ENCODE measurements around the gene IGFBP5. TPM values are rescaled to one million over a fixed set of nuclear protein-coding genes. Genes with fewer than 3 reads are reported as not detected.

Gene IGFBP5
- total RNA-seq, 2 donors from 2014 or later = not detected

GRCh38 chr2:216676630-216677029 lies 18.7 kb downstream of the IGFBP5 start:
- H3K9me3 ChIP-seq (ENCODE audit: control insufficient read depth, low read length, poor library complexity, severe bottlenecking) = no peaks in the 10 kb centered on the region
- Mint-ChIP-seq H3K27ac (no peak overlapping the region), H3K4me1 (peaks cover 5% of the 10 kb centered on the region), H3K27me3 (peaks cover 66% of the 10 kb centered on the region), H3K4me3 (no peak overlapping the region), H3K36me3 (ENCODE audit: low read depth) (no peaks in the 10 kb centered on the region)
- no peak for DNase-seq
- ATAC-seq = no peak

- H3K36me3 Mint-ChIP-seq (ENCODE audit: low read depth) = no peaks in the 10 kb centered on the region
- ATAC-seq (no peak), DNase-seq (no peak)
- H3K27me3 Mint-ChIP-seq = peaks cover 64% of the 10 kb centered on the region
- H3K27ac Mint-ChIP-seq = no peak overlapping the region
- H3K4me1 Mint-ChIP-seq = peaks cover 5% of the 10 kb centered on the region
- H3K4me3 Mint-ChIP-seq = no peak overlapping the region
- no peaks in the 10 kb centered on the region for H3K9me3 ChIP-seq (ENCODE audit: control insufficient read depth, low read length, poor library complexity, severe bottlenecking)
Measured at GRCh38 chr2:216674376-216674775, 21.0 kb downstream of the IGFBP5 start.

- ATAC-seq (no peak), DNase-seq (no peak)
- Mint-ChIP-seq H3K36me3 (ENCODE audit: low read depth) (no peaks in the 10 kb centered on the region), H3K27me3 (peaks cover 64% of the 10 kb centered on the region), H3K27ac (no peak overlapping the region), H3K4me1 (no peaks in the 10 kb centered on the region), H3K4me3 (no peak overlapping the region)
- H3K9me3 ChIP-seq (ENCODE audit: control insufficient read depth, low read length, poor library complexity, severe bottlenecking) = no peaks in the 10 kb centered on the region
Measured at GRCh38 chr2:216673609-216674008, 21.7 kb downstream of the IGFBP5 start.

GRCh38 chr2:216673021-216673420 lies 22.3 kb downstream of the IGFBP5 start:
- H3K9me3 ChIP-seq (ENCODE audit: control insufficient read depth, low read length, poor library complexity, severe bottlenecking) = no peaks in the 10 kb centered on the region
- Mint-ChIP-seq H3K36me3 (ENCODE audit: low read depth) (no peaks in the 10 kb centered on the region), H3K27me3 (peaks cover 67% of the 10 kb centered on the region), H3K27ac (no peak overlapping the region), H3K4me1 (no peaks in the 10 kb centered on the region), H3K4me3 (no peak overlapping the region)
- DNase-seq = no peak
- no peak for ATAC-seq

- Mint-ChIP-seq H3K4me1 (no peaks in the 10 kb centered on the region), H3K27me3 (peaks cover 67% of the 10 kb centered on the region), H3K4me3 (no peak overlapping the region), H3K36me3 (ENCODE audit: low read depth) (no peaks in the 10 kb centered on the region), H3K27ac (no peak overlapping the region)
- no peak for DNase-seq
- ATAC-seq = no peak
- no peaks in the 10 kb centered on the region for H3K9me3 ChIP-seq (ENCODE audit: control insufficient read depth, low read length, poor library complexity, severe bottlenecking)
Measured at GRCh38 chr2:216672466-216672865, 22.9 kb downstream of the IGFBP5 start.

GRCh38 chr2:216671791-216672343 lies 23.5 kb downstream of the IGFBP5 start:
- H3K36me3 Mint-ChIP-seq (ENCODE audit: low read depth) = no peaks in the 10 kb centered on the region
- no peaks in the 10 kb centered on the region for H3K4me1 Mint-ChIP-seq
- H3K27me3 Mint-ChIP-seq = peaks cover 63% of the 10 kb centered on the region
- no peaks in the 10 kb centered on the region for H3K9me3 ChIP-seq (ENCODE audit: control insufficient read depth, low read length, poor library complexity, severe bottlenecking)
- H3K27ac Mint-ChIP-seq = no peak overlapping the region
- ATAC-seq (no peak), DNase-seq (no peak)
- no peak overlapping the region for H3K4me3 Mint-ChIP-seq

GRCh38 chr2:216671081-216671411 lies 24.3 kb downstream of the IGFBP5 start:
- DNase-seq = no peak
- Mint-ChIP-seq H3K4me3 (no peak overlapping the region), H3K27ac (no peak overlapping the region), H3K36me3 (ENCODE audit: low read depth) (no peaks in the 10 kb centered on the region), H3K27me3 (peaks cover 65% of the 10 kb centered on the region), H3K4me1 (no peaks in the 10 kb centered on the region)
- ATAC-seq = no peak
- H3K9me3 ChIP-seq (ENCODE audit: control insufficient read depth, low read length, poor library complexity, severe bottlenecking) = no peaks in the 10 kb centered on the region

- no peak for ATAC-seq
- Mint-ChIP-seq H3K27me3 (peaks cover 59% of the 10 kb centered on the region), H3K4me1 (no peaks in the 10 kb centered on the region), H3K27ac (no peak overlapping the region), H3K36me3 (ENCODE audit: low read depth) (no peaks in the 10 kb centered on the region), H3K4me3 (no peak overlapping the region)
- no peaks in the 10 kb centered on the region for H3K9me3 ChIP-seq (ENCODE audit: control insufficient read depth, low read length, poor library complexity, severe bottlenecking)
- DNase-seq = no peak
Measured at GRCh38 chr2:216670266-216671080, 24.9 kb downstream of the IGFBP5 start.

GRCh38 chr2:216666461-216667233 lies 28.7 kb downstream of the IGFBP5 start:
- Mint-ChIP-seq H3K27me3 (peaks cover 54% of the 10 kb centered on the region), H3K4me1 (no peaks in the 10 kb centered on the region), H3K36me3 (ENCODE audit: low read depth) (no peaks in the 10 kb centered on the region), H3K4me3 (no peak overlapping the region), H3K27ac (no peak overlapping the region)
- peak; percentile 88 for ATAC-seq
- no peaks in the 10 kb centered on the region for H3K9me3 ChIP-seq (ENCODE audit: control insufficient read depth, low read length, poor library complexity, severe bottlenecking)
- DNase-seq = peak; percentile 18 to 52 (median 45)

GRCh38 chr2:216665717-216666116 lies 29.6 kb downstream of the IGFBP5 start:
- DNase-seq = no peak
- no peaks in the 10 kb centered on the region for H3K9me3 ChIP-seq (ENCODE audit: control insufficient read depth, low read length, poor library complexity, severe bottlenecking)
- H3K36me3 Mint-ChIP-seq (ENCODE audit: low read depth) = no peaks in the 10 kb centered on the region
- no peak for ATAC-seq
- H3K4me3 Mint-ChIP-seq = no peak overlapping the region
- peaks cover 47% of the 10 kb centered on the region for H3K27me3 Mint-ChIP-seq
- H3K4me1 Mint-ChIP-seq = no peaks in the 10 kb centered on the region
- no peak overlapping the region for H3K27ac Mint-ChIP-seq

GRCh38 chr2:216665242-216665641 lies 30.1 kb downstream of the IGFBP5 start:
- Mint-ChIP-seq H3K4me3 (no peak overlapping the region), H3K4me1 (no peaks in the 10 kb centered on the region), H3K36me3 (ENCODE audit: low read depth) (no peaks in the 10 kb centered on the region), H3K27ac (no peak overlapping the region), H3K27me3 (peaks cover 46% of the 10 kb centered on the region)
- ATAC-seq = no peak
- no peaks in the 10 kb centered on the region for H3K9me3 ChIP-seq (ENCODE audit: control insufficient read depth, low read length, poor library complexity, severe bottlenecking)
- no peak for DNase-seq

- Mint-ChIP-seq H3K4me3 (no peak overlapping the region), H3K27ac (no peak overlapping the region), H3K27me3 (peaks cover 46% of the 10 kb centered on the region), H3K36me3 (ENCODE audit: low read depth) (no peaks in the 10 kb centered on the region), H3K4me1 (peaks cover 2% of the 10 kb centered on the region)
- no peak for ATAC-seq
- DNase-seq = no peak
- no peaks in the 10 kb centered on the region for H3K9me3 ChIP-seq (ENCODE audit: control insufficient read depth, low read length, poor library complexity, severe bottlenecking)
Measured at GRCh38 chr2:216664593-216665034, 30.7 kb downstream of the IGFBP5 start.

- Mint-ChIP-seq H3K4me1 (peaks cover 2% of the 10 kb centered on the region), H3K36me3 (ENCODE audit: low read depth) (no peaks in the 10 kb centered on the region), H3K27ac (no peak overlapping the region), H3K27me3 (peaks cover 46% of the 10 kb centered on the region), H3K4me3 (no peak overlapping the region)
- ATAC-seq (no peak), DNase-seq (no peak)
- no peaks in the 10 kb centered on the region for H3K9me3 ChIP-seq (ENCODE audit: control insufficient read depth, low read length, poor library complexity, severe bottlenecking)
Measured at GRCh38 chr2:216663846-216664245, 31.5 kb downstream of the IGFBP5 start.

Data from T-helper 17 cell (primary cell).